Upper lobe of left lung (tissue), 6 donors: ENCODE measurements around the gene MT4. TPM values are rescaled to one million over a fixed set of nuclear protein-coding genes. Genes with fewer than 3 reads are reported as not detected.

Experiments
- ATAC-seq, 2 donors: fragments of 200-7000 bp; cut with Tn5 transposase; one replicate each; pipeline ENCODE4 v1.9.1; 2022; ENCODE audit warnings: mild to moderate bottlenecking in 2 of 2, moderate library complexity in 2 of 2; ENCODE audit not compliant: low FRiP score in 2 of 2
- DNase-seq, 2 donors: peaks; one replicate each; pipeline ENCODE4 v3.0.0-alpha.2; 2019 to 2020
- H3K27ac ChIP-seq, 4 donors: fragments of 200-600 bp; sonication (generic); one replicate each; pipeline ENCODE4 v1.5.1; 2016 to 2019
- H3K27me3 ChIP-seq, 4 donors: fragments of 200-600 bp; sonication (generic); one replicate each; pipeline ENCODE4 v1.5.1; 2017 to 2019
- H3K36me3 ChIP-seq, 4 donors: fragments of 200-600 bp; sonication (generic); one replicate each; pipeline ENCODE4 v1.5.1; 2016 to 2019
- H3K4me1 ChIP-seq, 4 donors: fragments of 200-600 bp; sonication (generic); one replicate each; pipeline ENCODE4 v1.5.1; 2018 to 2019
- H3K4me3 ChIP-seq, 4 donors: fragments of 200-600 bp; sonication (generic); one replicate each; pipeline ENCODE4 v1.5.1; 2017 to 2019; ENCODE audit warnings: mild to moderate bottlenecking in 2 of 4, moderate library complexity in 1 of 4
- H3K9me3 ChIP-seq, 4 donors: fragments of 200-600 bp; sonication (generic); one replicate each; pipeline ENCODE4 v1.5.1; 2018 to 2019
- CTCF ChIP-seq, 6 experiments: fragments of 450-650 bp in 4 of 6; fragments of 200-600 bp in 2 of 6; sonication (generic) in 2 of 6; IDR thresholded peaks; one replicate each; pipeline ENCODE4 v1.5.1; 2016 to 2019; ENCODE audit warnings: antibody characterized with exemption in 6 of 6
- EP300 ChIP-seq, 4 donors: sonication (generic); formaldehyde crosslinking; IDR thresholded peaks; one replicate each; pipeline ENCODE4 v1.5.1; 2017; ENCODE audit warnings: antibody characterized with exemption in 4 of 4, control low read depth in 2 of 4
- POLR2A ChIP-seq, 4 donors: fragments of 450-650 bp; IDR thresholded peaks; one replicate each; pipeline ENCODE4 v1.5.1; 2016 to 2017; ENCODE audit warnings: antibody characterized with exemption in 4 of 4, mild to moderate bottlenecking in 2 of 4
- POLR2AphosphoS5 ChIP-seq, 2 donors: sonication (generic); formaldehyde crosslinking; IDR thresholded peaks; one replicate each; pipeline ENCODE4 v1.5.1; 2017; ENCODE audit warnings: antibody characterized with exemption in 2 of 2
- whole genome bisulfite sequencing, 2 donors: methylation state at CpG; one replicate each; pipeline ENCODE4 v1.1.5; 2017 to 2018; 5-methylcytosine and 5-hydroxymethylcytosine counted together
- total RNA-seq, 6 donors: library from RNA; depleted of rRNA in 4 of 6; stranded (reverse); fragments of >200 nt in 4 of 6; gene quantifications; one replicate each; pipeline versions ENCODE4 v1.1.0 to v1.2.1, GENCODE V29; 2016 to 2021
- donor health status: DM: no; HTN: no; CAD: no; lungs with moderate emphysema.
- donor health status: DM: no; HTN: yes; CAD: no; lungs with severe emphysema.

Gene MT4
- total RNA-seq, 6 donors from 2014 or later, result not detected

- H3K27me3 ChIP-seq, result no peaks in the 10 kb centered on the region
- H3K27ac ChIP-seq, result peak overlapping the region; percentile 91 to 98 (median 94)
- no peak for DNase-seq
- H3K36me3 ChIP-seq, result no peaks in the 10 kb centered on the region
- peaks cover 36 to 55% (median 42%) of the 10 kb centered on the region in 4 donors for H3K4me1 ChIP-seq
- TF ChIP-seq POLR2A (IDR thresholded peaks at IDR 0.05), result no peak
- TF ChIP-seq POLR2AphosphoS5 (IDR thresholded peaks at IDR 0.05), result peak; percentile 21 to 31
- TF ChIP-seq CTCF (IDR thresholded peaks at IDR 0.05), result no peak
- TF ChIP-seq EP300 (IDR thresholded peaks at IDR 0.05), result peak in 1 of 4 donors; percentile 1
- no peaks in the 10 kb centered on the region for H3K9me3 ChIP-seq
- H3K4me3 ChIP-seq, result no peak overlapping the region
- ATAC-seq, result no peak
- WGBS, 2 donors, result 59 to 75% methylated on average over 3 of the region's 3 CpGs
Observed at GRCh38 chr16:56606071-56606475, 41.2 kb downstream of the MT4 start.

GRCh38 chr16:56606476-56607108, 41.7 kb downstream of the MT4 start:
- Histone ChIP-seq H3K9me3 (no peaks in the 10 kb centered on the region), H3K27ac (peak overlapping the region; percentile 91 to 98 (median 94)), H3K4me1 (peaks cover 38 to 60% (median 46%) of the 10 kb centered on the region in 4 donors), H3K4me3 (no peak overlapping the region), H3K36me3 (no peaks in the 10 kb centered on the region), H3K27me3 (no peaks in the 10 kb centered on the region)
- ATAC-seq (peak; percentile 3 to 7), DNase-seq (no peak)
- TF ChIP-seq POLR2AphosphoS5 (IDR thresholded peaks at IDR 0.05) (peak in 1 of 2 donors; percentile 4), POLR2A (IDR thresholded peaks at IDR 0.05) (no peak), EP300 (IDR thresholded peaks at IDR 0.05) (peak in 1 of 4 donors; percentile 50), CTCF (IDR thresholded peaks at IDR 0.05) (no peak)
- WGBS, 2 donors, result 39 to 43% methylated on average over 8 of the region's 8 CpGs

- no peaks in the 10 kb centered on the region for H3K36me3 ChIP-seq
- peak overlapping the region; percentile 91 to 98 (median 94) for H3K27ac ChIP-seq
- no peaks in the 10 kb centered on the region for H3K27me3 ChIP-seq
- H3K4me1 ChIP-seq, result peaks cover 38 to 62% (median 49%) of the 10 kb centered on the region in 4 donors
- no peaks in the 10 kb centered on the region for H3K9me3 ChIP-seq
- WGBS, 2 donors, result 26 to 49% methylated on average over 3 to 14 of the region's 14 CpGs
- TF ChIP-seq EP300 (IDR thresholded peaks at IDR 0.05) (peak; percentile 99 to 100 (median 100)), POLR2A (IDR thresholded peaks at IDR 0.05) (peak in 2 of 4 donors; percentile 37 to 45), POLR2AphosphoS5 (IDR thresholded peaks at IDR 0.05) (peak; percentile 99 to 100), CTCF (IDR thresholded peaks at IDR 0.05) (no peak)
- DNase-seq (peak in 1 of 2 donors; percentile 89), ATAC-seq (peak; percentile 65 to 73)
- H3K4me3 ChIP-seq, result peak overlapping the region in 2 of 4 donors; percentile 55 to 80
Observed at GRCh38 chr16:56607109-56607618, 42.3 kb downstream of the MT4 start.

- Histone ChIP-seq H3K4me3 (peak overlapping the region in 3 of 4 donors; percentile 55 to 80 (median 73)), H3K27ac (peak overlapping the region; percentile 91 to 98 (median 94)), H3K27me3 (no peaks in the 10 kb centered on the region), H3K9me3 (no peaks in the 10 kb centered on the region), H3K36me3 (no peaks in the 10 kb centered on the region), H3K4me1 (peaks cover 38 to 62% (median 49%) of the 10 kb centered on the region in 4 donors)
- 62 to 66% methylated on average over 2 of the region's 2 CpGs for WGBS, 2 donors
- TF ChIP-seq EP300 (IDR thresholded peaks at IDR 0.05), result no peak
- TF ChIP-seq POLR2A (IDR thresholded peaks at IDR 0.05), result no peak
- TF ChIP-seq POLR2AphosphoS5 (IDR thresholded peaks at IDR 0.05), result no peak
- no peak for TF ChIP-seq CTCF (IDR thresholded peaks at IDR 0.05)
- ATAC-seq (no peak), DNase-seq (no peak)
Observed at GRCh38 chr16:56607675-56608042, 42.8 kb downstream of the MT4 start.
